Measurements from ENCODE around the gene MGA. TPM values are rescaled to one million over a fixed set of nuclear protein-coding genes. Genes with fewer than 3 reads are reported as not detected.

The MGA gene
- total and polyA plus RNA-seq, 2 donors: 7.7 to 115 TPM

GRCh38 chr15:41773332-41773728 is 113.1 kb downstream of the MGA start:
- WGBS: 19% methylated on average over 5 of the region's 5 CpGs
- no peak overlapping the region for H3K27ac ChIP-seq (ENCODE audit: low read depth)
- H3K4me3 ChIP-seq (ENCODE audit: low read depth, low read length): peak overlapping the region; percentile 17
- H3K4me1 ChIP-seq (ENCODE audit: insufficient read depth): peaks cover 3% of the 10 kb centered on the region
- peaks cover 2% of the 10 kb centered on the region for H3K36me3 ChIP-seq (ENCODE audit: insufficient read depth)
- DNase-seq (ENCODE audit: extremely low spot score): no peak

- 5% methylated on average over 7 of the region's 7 CpGs for WGBS
- Histone ChIP-seq H3K4me1 (ENCODE audit: insufficient read depth) (peaks cover 3% of the 10 kb centered on the region), H3K4me3 (ENCODE audit: low read depth, low read length) (peak overlapping the region; percentile 17), H3K36me3 (ENCODE audit: insufficient read depth) (peaks cover under 1% of the 10 kb centered on the region), H3K27ac (ENCODE audit: low read depth) (no peak overlapping the region)
- DNase-seq (ENCODE audit: extremely low spot score): no peak
These were observed 113.5 kb downstream of the MGA start for GRCh38 chr15:41773729-41774061.

GRCh38 chr15:41774062-41774881 is 114.1 kb downstream of the MGA start, which contains the start of gene MAPKBP1:
Gene MAPKBP1, plus strand, starts transcription at chr15:41774484. Its CDS starts 792 bp downstream, at chr15:41775276.
- Histone ChIP-seq H3K4me1 (ENCODE audit: insufficient read depth) (peaks cover 3% of the 10 kb centered on the region), H3K27ac (ENCODE audit: low read depth) (peak within 1 kb of the TSS; percentile 86), H3K36me3 (ENCODE audit: insufficient read depth) (no peaks in the 10 kb centered on the region), H3K4me3 (ENCODE audit: low read depth, low read length) (peak within 1 kb of the TSS; percentile 73)
- WGBS: under 1% methylated on average over 62 of the region's 62 CpGs
- DNase-seq (ENCODE audit: extremely low spot score): peak; percentile 92

- no peaks in the 10 kb centered on the region for H3K36me3 ChIP-seq (ENCODE audit: insufficient read depth)
- H3K4me3 ChIP-seq (ENCODE audit: low read depth, low read length): peak overlapping the region; percentile 73
- peaks cover 3% of the 10 kb centered on the region for H3K4me1 ChIP-seq (ENCODE audit: insufficient read depth)
- DNase-seq (ENCODE audit: extremely low spot score): no peak
- H3K27ac ChIP-seq (ENCODE audit: low read depth): peak overlapping the region; percentile 86
- 7% methylated on average over 19 of the region's 19 CpGs for WGBS
These were observed 114.7 kb downstream of the MGA start for GRCh38 chr15:41774882-41775417.

DNA sequence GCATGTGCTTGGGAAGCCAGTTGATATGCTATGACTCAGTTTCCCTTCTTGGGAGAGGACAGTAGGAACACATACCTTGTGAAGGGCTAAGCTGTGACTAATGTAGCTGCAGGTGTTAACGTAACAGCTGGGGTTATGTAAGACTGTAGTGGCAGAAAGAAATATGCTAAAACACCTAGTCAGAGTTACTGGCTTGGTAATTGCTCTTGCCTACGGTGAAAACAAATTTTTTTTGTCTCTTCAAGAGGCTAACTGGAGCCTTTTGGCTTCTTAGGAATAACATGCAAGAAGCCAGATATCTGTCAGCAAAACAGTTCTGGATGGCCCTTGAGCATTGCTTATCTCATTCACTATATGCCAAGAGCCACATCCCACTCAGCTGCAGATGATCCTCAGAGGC is 115.4 kb downstream of the MGA start:
- peak overlapping the region; percentile 73 for H3K4me3 ChIP-seq (ENCODE audit: low read depth, low read length)
- WGBS: 31% methylated on average over 2 of the region's 2 CpGs
- no peak overlapping the region for H3K27ac ChIP-seq (ENCODE audit: low read depth)
- H3K4me1 ChIP-seq (ENCODE audit: insufficient read depth): peaks cover 3% of the 10 kb centered on the region
- DNase-seq (ENCODE audit: extremely low spot score): no peak
- no peaks in the 10 kb centered on the region for H3K36me3 ChIP-seq (ENCODE audit: insufficient read depth)

DNA sequence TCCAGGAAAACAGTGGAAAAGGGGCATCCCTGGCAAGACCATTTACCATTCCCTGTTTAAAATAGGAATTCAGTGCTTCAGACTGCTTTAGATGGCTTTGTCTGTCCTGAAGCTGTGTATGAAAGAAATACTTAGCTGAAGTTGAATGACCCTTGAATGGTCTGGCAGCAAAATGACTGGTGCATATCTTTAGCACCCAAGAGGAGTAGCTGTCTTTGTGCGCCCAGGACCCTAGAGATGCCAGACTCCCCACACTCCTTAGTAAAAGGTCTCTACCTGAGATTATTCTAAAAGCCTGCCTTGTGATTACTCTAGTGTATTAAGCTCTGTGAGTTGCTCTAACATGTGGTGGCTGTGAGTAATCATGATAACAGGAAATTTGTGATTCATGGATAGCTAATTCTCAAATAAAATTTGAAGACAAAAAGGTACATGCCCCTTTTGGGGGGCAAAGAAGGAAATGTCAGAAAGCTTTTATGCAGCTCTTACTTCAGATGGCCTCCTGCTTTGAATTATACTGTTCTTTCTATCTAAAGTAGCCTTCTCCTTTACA is 117.3 kb downstream of the MGA start:
- Histone ChIP-seq H3K4me1 (ENCODE audit: insufficient read depth) (peaks cover 3% of the 10 kb centered on the region), H3K4me3 (ENCODE audit: low read depth, low read length) (no peak overlapping the region), H3K27ac (ENCODE audit: low read depth) (no peak overlapping the region), H3K36me3 (ENCODE audit: insufficient read depth) (no peaks in the 10 kb centered on the region)
- 88% methylated on average over 1 of the region's 1 CpG for WGBS
- no peak for DNase-seq (ENCODE audit: extremely low spot score)

DNA sequence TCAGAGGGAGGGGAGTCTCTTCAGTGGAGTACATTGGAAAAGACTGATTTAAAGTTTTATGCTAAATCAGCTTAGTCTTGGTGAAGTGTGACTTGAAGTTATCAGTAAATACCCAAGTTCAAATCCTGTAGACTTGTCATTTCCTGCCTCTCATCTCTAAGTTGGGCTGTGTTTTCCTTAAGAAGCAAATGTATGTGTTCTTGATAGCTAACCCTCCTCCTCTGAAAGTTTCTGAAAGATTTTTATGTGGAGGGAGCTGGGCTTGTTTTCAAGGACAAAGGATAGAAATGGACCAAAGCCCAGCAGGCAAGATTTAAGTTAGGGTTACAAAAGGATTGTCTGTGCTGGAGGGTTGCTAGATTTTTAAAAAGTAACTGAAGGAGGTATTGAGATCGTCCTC is 118.3 kb downstream of the MGA start:
- Histone ChIP-seq H3K4me3 (ENCODE audit: low read depth, low read length) (no peak overlapping the region), H3K36me3 (ENCODE audit: insufficient read depth) (no peaks in the 10 kb centered on the region), H3K4me1 (ENCODE audit: insufficient read depth) (peaks cover 3% of the 10 kb centered on the region), H3K27ac (ENCODE audit: low read depth) (no peak overlapping the region)
- WGBS: 41% methylated on average over 1 of the region's 1 CpG
- DNase-seq (ENCODE audit: extremely low spot score): no peak

DNA sequence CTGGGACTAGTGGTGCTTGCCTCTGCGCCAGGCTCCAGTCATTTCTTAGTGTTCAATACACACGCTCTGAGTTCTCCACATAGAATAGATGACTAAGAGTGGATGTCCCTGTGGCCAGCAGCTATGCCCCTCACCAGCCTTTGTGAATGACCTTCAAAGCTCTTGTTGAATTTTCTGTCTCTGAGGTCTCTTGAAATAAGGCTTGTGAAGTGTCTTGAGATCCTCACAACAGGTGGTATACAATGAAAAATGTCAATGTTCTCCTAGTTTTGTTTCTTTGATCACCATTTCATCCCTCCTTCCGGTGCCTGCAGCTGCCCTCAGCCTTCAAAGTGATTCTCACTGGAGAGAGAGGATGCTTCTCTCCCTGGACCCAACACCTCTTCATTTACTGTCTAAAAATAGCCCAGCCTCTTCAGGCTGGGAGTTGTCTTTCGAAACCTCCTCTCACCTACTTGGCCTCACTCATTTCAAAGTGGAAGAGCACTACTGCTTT is 119.5 kb downstream of the MGA start:
- H3K4me3 ChIP-seq (ENCODE audit: low read depth, low read length): no peak overlapping the region
- H3K4me1 ChIP-seq (ENCODE audit: insufficient read depth): peaks cover 3% of the 10 kb centered on the region
- H3K27ac ChIP-seq (ENCODE audit: low read depth): no peak overlapping the region
- no peak for DNase-seq (ENCODE audit: extremely low spot score)
- H3K36me3 ChIP-seq (ENCODE audit: insufficient read depth): no peaks in the 10 kb centered on the region
- WGBS: 49% methylated on average over 4 of the region's 4 CpGs

DNA sequence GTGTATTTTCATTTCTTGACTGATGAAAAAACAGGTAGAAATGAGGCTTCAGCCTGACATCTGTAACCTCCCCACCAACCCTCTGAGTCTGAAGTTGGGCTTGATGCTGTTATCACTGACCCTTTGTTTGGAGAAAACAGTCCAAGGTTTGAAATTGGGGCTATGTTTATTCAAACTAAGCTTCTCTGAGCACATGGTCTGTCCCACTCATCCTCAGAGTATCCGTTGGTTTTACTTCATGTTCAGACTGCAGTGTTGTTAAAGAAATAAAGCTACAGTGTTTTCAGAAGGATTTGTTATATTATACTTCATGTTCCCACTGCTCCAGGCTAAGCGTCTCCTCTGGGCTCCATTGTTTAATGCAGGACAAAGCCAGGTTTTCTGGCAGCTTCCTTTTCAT is 120.1 kb downstream of the MGA start:
- DNase-seq (ENCODE audit: extremely low spot score): no peak
- WGBS: 19% methylated on average over 2 of the region's 2 CpGs
- Histone ChIP-seq H3K36me3 (ENCODE audit: insufficient read depth) (no peaks in the 10 kb centered on the region), H3K27ac (ENCODE audit: low read depth) (no peak overlapping the region), H3K4me3 (ENCODE audit: low read depth, low read length) (no peak overlapping the region), H3K4me1 (ENCODE audit: insufficient read depth) (peaks cover 3% of the 10 kb centered on the region)

DNA sequence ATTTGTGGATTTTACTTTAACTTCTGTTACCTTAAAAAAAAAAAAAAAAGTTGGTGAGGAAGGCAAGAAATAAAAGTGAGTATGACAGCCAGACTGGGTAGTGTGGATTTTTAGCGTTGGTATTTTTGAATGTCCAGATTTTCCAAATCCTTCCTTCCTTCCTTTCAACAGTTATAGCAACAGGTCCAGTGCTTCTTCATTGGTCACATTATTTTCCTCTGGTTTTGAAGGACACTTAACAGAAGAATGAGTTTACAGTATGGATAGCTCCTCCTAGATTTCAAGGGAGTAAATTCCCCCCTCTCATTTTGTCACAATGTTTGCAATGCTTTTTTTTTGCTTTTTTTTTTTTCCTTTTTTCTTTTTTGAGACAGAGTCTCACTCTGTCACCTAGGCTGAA is 120.5 kb downstream of the MGA start:
- H3K36me3 ChIP-seq (ENCODE audit: insufficient read depth): no peaks in the 10 kb centered on the region
- no peak for DNase-seq (ENCODE audit: extremely low spot score)
- 9% methylated on average over 1 of the region's 1 CpG for WGBS
- peaks cover 3% of the 10 kb centered on the region for H3K4me1 ChIP-seq (ENCODE audit: insufficient read depth)
- H3K4me3 ChIP-seq (ENCODE audit: low read depth, low read length): no peak overlapping the region
- no peak overlapping the region for H3K27ac ChIP-seq (ENCODE audit: low read depth)

DNA sequence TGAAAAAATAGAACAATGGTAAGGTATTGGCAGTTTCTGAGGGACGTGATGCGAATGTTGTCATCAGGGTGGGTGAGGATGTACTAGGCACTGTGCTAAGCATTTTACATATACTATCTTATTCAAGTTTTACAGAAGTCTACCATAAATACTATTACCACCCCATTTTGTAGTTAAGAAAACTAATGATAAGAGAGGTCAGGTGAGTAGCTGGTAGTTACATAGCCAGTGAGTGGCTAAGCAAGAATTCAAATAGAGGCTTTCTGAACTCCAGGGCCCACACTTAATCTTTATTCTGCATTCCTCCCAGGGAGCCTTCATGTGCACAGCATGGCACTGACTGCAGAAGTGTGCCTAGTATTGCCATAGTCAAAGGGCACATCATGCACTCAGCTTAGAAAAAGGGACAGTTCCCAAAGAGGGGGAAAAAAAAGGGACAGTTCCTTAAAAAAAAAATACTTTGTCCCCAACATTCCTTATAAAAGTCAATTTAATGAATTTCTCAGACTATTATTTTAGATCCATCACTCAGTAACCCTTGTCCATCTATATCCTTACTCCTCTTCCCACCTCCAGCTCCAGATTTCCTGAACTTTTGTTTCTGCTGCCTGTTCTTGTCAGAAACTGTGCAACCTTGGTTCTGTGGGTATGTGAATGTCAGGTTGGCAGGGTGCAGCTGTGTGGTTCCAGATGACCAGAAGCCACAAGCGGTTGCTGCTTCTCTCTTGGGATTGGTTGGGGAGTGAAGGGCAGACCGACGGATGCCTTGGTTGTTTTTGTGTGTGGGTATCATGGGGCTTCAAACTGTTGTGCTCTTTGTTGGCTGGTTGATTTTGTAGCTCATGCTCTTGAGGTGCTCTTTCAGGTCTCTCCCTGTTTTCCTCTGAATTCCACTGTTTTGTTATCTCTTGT is 122.4 kb downstream of the MGA start:
- no peaks in the 10 kb centered on the region for H3K4me1 ChIP-seq (ENCODE audit: insufficient read depth)
- no peak overlapping the region for H3K27ac ChIP-seq (ENCODE audit: low read depth)
- DNase-seq (ENCODE audit: extremely low spot score): no peak
- peaks cover 1% of the 10 kb centered on the region for H3K36me3 ChIP-seq (ENCODE audit: insufficient read depth)
- 94% methylated on average over 5 of the region's 5 CpGs for WGBS
- no peak overlapping the region for H3K4me3 ChIP-seq (ENCODE audit: low read depth, low read length)

DNA sequence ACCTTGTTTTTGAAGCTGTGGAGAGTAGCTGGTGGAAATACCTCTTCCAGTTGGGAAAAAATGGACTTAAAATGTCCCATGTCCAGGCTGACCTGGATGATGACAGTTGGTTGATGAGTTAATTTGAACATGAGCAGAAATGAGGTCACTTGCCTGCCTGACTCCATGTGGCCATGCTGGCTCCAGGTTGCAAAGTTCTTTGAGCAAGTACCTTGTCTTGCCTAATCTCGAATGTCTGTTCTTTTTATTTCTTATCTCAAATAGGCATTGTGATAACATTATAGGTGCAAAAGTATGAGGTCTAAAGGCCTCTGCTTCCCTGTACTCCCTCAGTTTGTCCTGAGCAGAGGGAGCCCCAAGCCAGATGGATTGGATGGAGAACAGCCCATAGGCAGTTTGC is 123.1 kb downstream of the MGA start:
- Histone ChIP-seq H3K4me1 (ENCODE audit: insufficient read depth) (no peaks in the 10 kb centered on the region), H3K4me3 (ENCODE audit: low read depth, low read length) (no peak overlapping the region), H3K27ac (ENCODE audit: low read depth) (no peak overlapping the region), H3K36me3 (ENCODE audit: insufficient read depth) (peaks cover 1% of the 10 kb centered on the region)
- no peak for DNase-seq (ENCODE audit: extremely low spot score)
- WGBS: 65% methylated on average over 1 of the region's 1 CpG

DNA sequence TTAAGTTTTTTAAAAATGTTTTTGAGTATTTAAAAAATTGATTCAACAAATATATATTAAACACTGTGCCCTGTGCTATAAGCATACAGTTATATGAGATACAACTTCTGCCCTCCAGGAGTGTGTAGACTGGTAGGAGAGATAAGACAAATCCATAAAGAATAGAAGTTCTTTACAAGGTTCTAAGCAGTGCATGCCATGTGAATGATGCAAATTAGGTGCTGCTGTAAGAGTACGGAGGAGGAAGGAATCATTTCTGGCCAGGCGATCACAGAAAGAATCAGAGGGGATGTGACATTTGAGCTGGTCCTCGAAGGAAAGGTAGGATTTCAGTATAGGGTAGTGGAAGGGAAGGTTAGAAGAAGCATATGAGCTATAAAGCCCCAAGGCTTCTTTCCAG is 128.1 kb downstream of the MGA start:
- Histone ChIP-seq H3K4me3 (ENCODE audit: low read depth, low read length) (no peak overlapping the region), H3K4me1 (ENCODE audit: insufficient read depth) (no peaks in the 10 kb centered on the region), H3K27ac (ENCODE audit: low read depth) (no peak overlapping the region), H3K36me3 (ENCODE audit: insufficient read depth) (peaks cover 1% of the 10 kb centered on the region)
- 82% methylated on average over 3 of the region's 3 CpGs for WGBS
- no peak for DNase-seq (ENCODE audit: extremely low spot score)
